IMR-90 (cell line): ENCODE data around the gene WFDC12. TPM values are rescaled to one million over a fixed set of nuclear protein-coding genes. Genes with fewer than 3 reads are reported as not detected.
"Not testable (repeated sequence)": the region's sequence is repeated elsewhere in the genome, so short reads cannot be mapped to it uniquely, and the experiment has no call there.

ENCODE experiments used
- ATAC-seq: fragments of 200-7000 bp; cut with Tn5 transposase; 2 replicates; pipeline ENCODE4 v1.9.1; 2020; ENCODE audit warnings: low read depth, mild to moderate bottlenecking, moderate library complexity
- BruUV-seq: library from RNA; stranded (reverse); fragments of 400-500 nt; replicated peaks from 2 replicates; lab custom pipeline; 2021; lab: Mats Ljungman, UMichigan
- CTCF ChIA-PET: fragments of 300-600 bp; formaldehyde crosslinking; extraction: SDS; loops from one replicate; lab custom pipeline; 2021; ENCODE audit warnings: antibody characterized with exemption; lab: Yijun Ruan, JAX
- POLR2A ChIA-PET: fragments of 300-600 bp; sonication (Branson Sonifier 250); formaldehyde crosslinking; loops from one replicate; lab custom pipeline; 2022; ENCODE audit warnings: antibody characterized with exemption; ENCODE audit not compliant: unreplicated experiment; lab: Charles Lee
- DNase-seq: peaks from one replicate; pipeline ENCODE4 v3.0.0; 2013
- H2AFZ ChIP-seq: replicated peaks from 2 replicates; pipeline ENCODE3; 2013; ENCODE audit warnings: low read length, mild to moderate bottlenecking; ENCODE audit not compliant: poor library complexity
- H2AK5ac ChIP-seq: 2 replicates; pipeline ENCODE4 v1.6.1; 2013; ENCODE audit warnings: low read depth, low read length, inconsistent platforms
- H2AK9ac ChIP-seq: replicated peaks from 2 replicates; pipeline ENCODE3; 2013; ENCODE audit warnings: mild to moderate bottlenecking, low read depth, low read length, moderate library complexity; ENCODE audit not compliant: poor library complexity
- H2BK120ac ChIP-seq: 2 replicates; pipeline ENCODE4 v1.6.1; 2013; ENCODE audit warnings: low read depth, low read length, inconsistent platforms
- H2BK15ac ChIP-seq: 3 replicates; pipeline ENCODE4 v1.6.1; 2013; ENCODE audit warnings: low read depth, low read length, inconsistent platforms
- H2BK20ac ChIP-seq: 2 replicates; pipeline ENCODE4 v1.6.1; 2013; ENCODE audit warnings: low read depth, mild to moderate bottlenecking, inconsistent platforms, low read length, moderate library complexity
- H2BK5ac ChIP-seq: 2 replicates; pipeline ENCODE4 v1.6.1; 2013; ENCODE audit warnings: mild to moderate bottlenecking, low read depth, low read length, inconsistent platforms; ENCODE audit not compliant: poor library complexity, severe bottlenecking
- H3K14ac ChIP-seq: replicated peaks from 2 replicates; pipeline ENCODE4 v1.6.1; 2013; ENCODE audit warnings: low read depth, low read length, inconsistent platforms
- H3K18ac ChIP-seq: 2 replicates; pipeline ENCODE4 v1.6.1; 2013; ENCODE audit warnings: low read depth, low read length, control low read depth
- H3K23ac ChIP-seq: 2 replicates; pipeline ENCODE4 v1.6.1; 2013; ENCODE audit warnings: low read depth, low read length, inconsistent platforms
- H3K27ac ChIP-seq: 2 replicates; pipeline ENCODE4 v1.5.1; 2013; ENCODE audit warnings: mild to moderate bottlenecking, control low read depth, low read length; ENCODE audit not compliant: insufficient read depth
- H3K27me3 ChIP-seq: 2 replicates; pipeline ENCODE4 v1.6.1; 2013; ENCODE audit warnings: low read length; ENCODE audit not compliant: control insufficient read depth, insufficient read depth
- H3K36me3 ChIP-seq: 2 replicates; pipeline ENCODE4 v1.6.1; 2013; ENCODE audit warnings: low read length, mixed read lengths; ENCODE audit not compliant: control insufficient read depth, insufficient read depth
- H3K4ac ChIP-seq: 2 replicates; pipeline ENCODE4 v1.6.1; 2013; ENCODE audit warnings: low read depth, low read length, inconsistent platforms
- H3K4me1 ChIP-seq: 2 replicates; pipeline ENCODE4 v1.6.1; 2013; ENCODE audit warnings: low read length, mixed read lengths; ENCODE audit not compliant: control insufficient read depth, insufficient read depth
- H3K4me2 ChIP-seq: 2 replicates; pipeline ENCODE4 v1.6.1; 2013; ENCODE audit warnings: low read depth, mild to moderate bottlenecking, control low read depth, low read length, moderate library complexity
- H3K4me3 ChIP-seq: 2 replicates; pipeline ENCODE4 v1.5.1; 2013; ENCODE audit warnings: low read depth, mild to moderate bottlenecking, control low read depth, low read length, moderate library complexity; ENCODE audit not compliant: insufficient read depth
- H3K56ac ChIP-seq: 2 replicates; pipeline ENCODE4 v1.6.1; 2013; ENCODE audit warnings: low read length, inconsistent platforms; ENCODE audit not compliant: insufficient read depth; ENCODE audit errors: extremely low read depth
- H3K79me1 ChIP-seq, 2 experiments: 2 replicates each; pipeline ENCODE4 v1.6.1; 2013; ENCODE audit warnings: low read length in 2 of 2, inconsistent platforms in 1 of 2, low read depth in 1 of 2
- H3K9ac ChIP-seq: 2 replicates; pipeline ENCODE4 v1.6.1; 2013; ENCODE audit warnings: low read depth, low read length, control low read depth
- H3K9me1 ChIP-seq: 2 replicates; pipeline ENCODE4 v1.6.1; 2013; ENCODE audit warnings: low read length, inconsistent platforms; ENCODE audit not compliant: insufficient read depth
- H3K9me3 ChIP-seq: 2 replicates; pipeline ENCODE4 v1.6.1; 2013; ENCODE audit warnings: low read length; ENCODE audit not compliant: control insufficient read depth, insufficient read depth
- H4K20me1 ChIP-seq: 2 replicates; pipeline ENCODE4 v1.6.1; 2013; ENCODE audit warnings: low read length, inconsistent platforms; ENCODE audit not compliant: insufficient read depth
- H4K5ac ChIP-seq: 2 replicates; pipeline ENCODE4 v1.6.1; 2013; ENCODE audit warnings: mild to moderate bottlenecking, low read depth, low read length, control low read depth
- H4K8ac ChIP-seq, 2 experiments: 2 replicates each; pipeline ENCODE4 v1.6.1; 2013; ENCODE audit warnings: low read depth in 2 of 2, low read length in 2 of 2, control low read depth in 1 of 2, inconsistent platforms in 1 of 2
- H4K91ac ChIP-seq: 2 replicates; pipeline ENCODE4 v1.6.1; 2013; ENCODE audit warnings: low read depth, low read length, inconsistent platforms; ENCODE audit not compliant: insufficient read depth
- BHLHE40 ChIP-seq: fragments of 150-350 bp; IDR thresholded peaks from 2 replicates; pipeline ENCODE4 v1.6.1; 2016; ENCODE audit warnings: mild to moderate bottlenecking, low read depth, low read length
- FOS ChIP-seq: fragments of 150-350 bp; IDR thresholded peaks from 2 replicates; pipeline ENCODE4 v1.6.1; 2016; ENCODE audit warnings: low read depth, low read length
- WGBS, 2 experiments: methylation state at CpG; one replicate each; pipeline versions ENCODE4 v1.1.5 to v1.1.7; 2013; ENCODE audit warnings: missing lambda C conversion rate in 2 of 2; ENCODE audit not compliant: insufficient read length in 1 of 2; ENCODE audit errors: extremely low coverage in 2 of 2; 5-methylcytosine and 5-hydroxymethylcytosine counted together
- dilution Hi-C: fragments of 300-500 bp; cut with HindIII; formaldehyde crosslinking; loops from one replicate; pipeline ENCODE4 v1.14.3; 2018; ENCODE audit warnings: low sequenced_read_pairs; ENCODE audit not compliant: unreplicated experiment
- in situ Hi-C: fragments of 300-500 bp; cut with MboI; formaldehyde crosslinking; loops from 3 replicates; pipeline ENCODE4 v1.14.3; 2019; ENCODE audit warnings: low sequenced_read_pairs, inconsistent platforms, mixed read lengths
- intact Hi-C: fragments of 100-400 bp; cut with micrococcal nuclease; formaldehyde crosslinking; loops from 2 replicates; pipeline ENCODE4 v1.10.0; 2022
- polyA plus RNA-seq, 3 experiments: library from polyadenylated mRNA; depleted of rRNA; stranded (reverse); fragments of >200 nt; gene quantifications; 2 replicates each; pipeline ENCODE4 v1.2.3, GENCODE V29; 2012; ENCODE audit warnings: low replicate concordance in 1 of 3
- total RNA-seq: library from RNA; depleted of rRNA; stranded (reverse); fragments of >200 nt; gene quantifications from 2 replicates; pipeline ENCODE4 v1.2.3, GENCODE V29; 2012
- TF ChIP-seq, protein P1 (sequence below): conservative IDR thresholded peaks from 2 replicates; pipeline ENCODE4 v1.5.1; 2012; ENCODE audit warnings: mild to moderate bottlenecking, low read depth, low read length, improper control_type of control experiment
- TF ChIP-seq, protein P2 (sequence below): fragments of 150-350 bp; IDR thresholded peaks from 2 replicates; pipeline ENCODE4 v1.6.1; 2016; ENCODE audit warnings: low read depth, mild to moderate bottlenecking, low read length, moderate library complexity, borderline replicate concordance

Gene WFDC12
- total and polyA plus RNA-seq, 2 of the 4 experiments (the other 2 are of a cell fraction), result not detected

DNA sequence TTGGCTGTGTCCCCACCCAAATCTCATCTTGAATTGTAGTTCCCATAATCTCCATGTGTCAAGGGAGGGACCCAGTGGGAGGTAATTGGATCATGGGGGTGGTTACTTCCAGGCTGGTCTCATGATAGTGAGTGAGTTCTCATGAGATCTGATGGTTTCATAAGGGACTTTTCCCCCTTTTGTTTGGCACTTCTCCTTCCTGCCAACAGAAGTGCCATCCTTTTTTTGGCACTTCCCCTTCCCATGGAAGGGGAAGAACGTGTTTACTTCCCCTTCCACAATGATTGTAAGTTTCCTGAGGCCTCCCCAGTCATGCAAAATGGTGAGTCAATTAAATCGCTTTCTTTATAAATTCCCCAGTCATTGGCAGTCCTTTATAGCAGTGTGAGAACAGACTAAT is 32.4 kb upstream of the WFDC12 start:
- in situ Hi-C loops, result no loop called here
- TF ChIP-seq BHLHE40 (no peak), FOS (no peak)
- TF ChIP-seq, protein P1, sequence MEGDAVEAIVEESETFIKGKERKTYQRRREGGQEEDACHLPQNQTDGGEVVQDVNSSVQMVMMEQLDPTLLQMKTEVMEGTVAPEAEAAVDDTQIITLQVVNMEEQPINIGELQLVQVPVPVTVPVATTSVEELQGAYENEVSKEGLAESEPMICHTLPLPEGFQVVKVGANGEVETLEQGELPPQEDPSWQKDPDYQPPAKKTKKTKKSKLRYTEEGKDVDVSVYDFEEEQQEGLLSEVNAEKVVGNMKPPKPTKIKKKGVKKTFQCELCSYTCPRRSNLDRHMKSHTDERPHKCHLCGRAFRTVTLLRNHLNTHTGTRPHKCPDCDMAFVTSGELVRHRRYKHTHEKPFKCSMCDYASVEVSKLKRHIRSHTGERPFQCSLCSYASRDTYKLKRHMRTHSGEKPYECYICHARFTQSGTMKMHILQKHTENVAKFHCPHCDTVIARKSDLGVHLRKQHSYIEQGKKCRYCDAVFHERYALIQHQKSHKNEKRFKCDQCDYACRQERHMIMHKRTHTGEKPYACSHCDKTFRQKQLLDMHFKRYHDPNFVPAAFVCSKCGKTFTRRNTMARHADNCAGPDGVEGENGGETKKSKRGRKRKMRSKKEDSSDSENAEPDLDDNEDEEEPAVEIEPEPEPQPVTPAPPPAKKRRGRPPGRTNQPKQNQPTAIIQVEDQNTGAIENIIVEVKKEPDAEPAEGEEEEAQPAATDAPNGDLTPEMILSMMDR, result no peak
- TF ChIP-seq, protein P2, sequence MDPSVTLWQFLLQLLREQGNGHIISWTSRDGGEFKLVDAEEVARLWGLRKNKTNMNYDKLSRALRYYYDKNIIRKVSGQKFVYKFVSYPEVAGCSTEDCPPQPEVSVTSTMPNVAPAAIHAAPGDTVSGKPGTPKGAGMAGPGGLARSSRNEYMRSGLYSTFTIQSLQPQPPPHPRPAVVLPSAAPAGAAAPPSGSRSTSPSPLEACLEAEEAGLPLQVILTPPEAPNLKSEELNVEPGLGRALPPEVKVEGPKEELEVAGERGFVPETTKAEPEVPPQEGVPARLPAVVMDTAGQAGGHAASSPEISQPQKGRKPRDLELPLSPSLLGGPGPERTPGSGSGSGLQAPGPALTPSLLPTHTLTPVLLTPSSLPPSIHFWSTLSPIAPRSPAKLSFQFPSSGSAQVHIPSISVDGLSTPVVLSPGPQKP, result no peak
- dilution Hi-C loops, result no loop called here
- Histone ChIP-seq H2AFZ (no peak overlapping the region), H3K4ac (no peak overlapping the region), H2BK5ac (no peak overlapping the region), H3K36me3 (no peaks in the 10 kb centered on the region), H3K18ac (no peak overlapping the region), H2AK5ac (no peak overlapping the region), H3K9me1 (no peaks in the 10 kb centered on the region), H4K8ac (no peak overlapping the region), H3K4me1 (peaks cover 2% of the 10 kb centered on the region; the same call in 1 of the 2 replicates), H4K5ac (no peak overlapping the region), H3K27ac (no peak overlapping the region), H2BK120ac (no peak overlapping the region), H3K27me3 (peaks cover 5% of the 10 kb centered on the region), H2AK9ac (no peak overlapping the region), H2BK15ac (no peak overlapping the region), H3K9ac (no peak overlapping the region), H3K23ac (no peak overlapping the region), H3K4me3 (no peak overlapping the region), H4K20me1 (no peaks in the 10 kb centered on the region), H4K91ac (no peak overlapping the region), H3K79me1 (no peaks in the 10 kb centered on the region), H3K14ac (no peak overlapping the region), H3K56ac (no peak overlapping the region), H3K4me2 (no peak overlapping the region), H3K9me3 (no peaks in the 10 kb centered on the region), H2BK20ac (no peak overlapping the region)
- intact Hi-C loops, result no loop called here
- no peak for ATAC-seq
- POLR2A ChIA-PET, result no interaction called here
- WGBS, 2 experiments, result no CpG with 5 or more reads among the region's 2 CpGs
- no peak for DNase-seq
- no TSS peak for BruUV-seq
- CTCF ChIA-PET, result no interaction called here

DNA sequence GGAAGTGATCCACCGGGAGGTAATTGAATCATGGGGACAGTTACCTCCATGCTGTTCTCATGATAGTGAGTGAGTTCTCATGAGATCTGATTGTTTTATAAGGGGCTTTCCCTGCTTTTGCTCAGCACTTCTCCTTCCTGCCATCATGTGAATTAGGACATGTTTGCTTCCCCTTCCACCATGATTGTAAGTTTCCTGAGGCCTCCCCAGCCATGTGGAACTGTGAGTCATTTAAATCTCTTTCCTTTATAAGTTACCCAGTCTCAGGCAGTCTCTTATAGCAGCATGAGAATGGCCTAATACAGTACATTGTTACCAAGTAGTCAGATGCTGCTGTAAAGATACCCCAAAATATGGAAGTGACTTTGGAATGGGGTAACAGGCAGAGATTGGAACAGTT is 30.5 kb upstream of the WFDC12 start:
- H3K4ac ChIP-seq, H4K91ac ChIP-seq, dilution Hi-C loops, H2BK5ac ChIP-seq, H3K27ac ChIP-seq, H4K20me1 ChIP-seq, intact Hi-C loops, H3K18ac ChIP-seq, H4K5ac ChIP-seq, H4K8ac ChIP-seq, BruUV-seq, H2BK15ac ChIP-seq, H3K4me2 ChIP-seq, H3K56ac ChIP-seq, H2BK20ac ChIP-seq, H3K4me3 ChIP-seq, H3K4me1 ChIP-seq, H3K36me3 ChIP-seq, H3K14ac ChIP-seq, H2AK5ac ChIP-seq, H2AK9ac ChIP-seq, H3K9me1 ChIP-seq, H3K23ac ChIP-seq, CTCF ChIA-PET, POLR2A ChIA-PET, H2BK120ac ChIP-seq, H3K79me1 ChIP-seq, DNase-seq, H3K27me3 ChIP-seq, in situ Hi-C loops, H2AFZ ChIP-seq, ATAC-seq, H3K9ac ChIP-seq, H3K9me3 ChIP-seq: not testable (repeated sequence)
- no CpG with 5 or more reads among the region's 1 CpG for WGBS, 2 experiments
